ENCODE measurements around the gene WFDC8. TPM values are rescaled to one million over a fixed set of nuclear protein-coding genes. Genes with fewer than 3 reads are reported as not detected.
A peak's percentile ranks its signal among the peaks of the same experiment; 100 is the strongest.

WFDC8 gene
- total and polyA plus RNA-seq, 2 of the 13 experiments (the other 11 are each of a cell fraction or from before 2014, with no cell fraction given): not detected

DNA sequence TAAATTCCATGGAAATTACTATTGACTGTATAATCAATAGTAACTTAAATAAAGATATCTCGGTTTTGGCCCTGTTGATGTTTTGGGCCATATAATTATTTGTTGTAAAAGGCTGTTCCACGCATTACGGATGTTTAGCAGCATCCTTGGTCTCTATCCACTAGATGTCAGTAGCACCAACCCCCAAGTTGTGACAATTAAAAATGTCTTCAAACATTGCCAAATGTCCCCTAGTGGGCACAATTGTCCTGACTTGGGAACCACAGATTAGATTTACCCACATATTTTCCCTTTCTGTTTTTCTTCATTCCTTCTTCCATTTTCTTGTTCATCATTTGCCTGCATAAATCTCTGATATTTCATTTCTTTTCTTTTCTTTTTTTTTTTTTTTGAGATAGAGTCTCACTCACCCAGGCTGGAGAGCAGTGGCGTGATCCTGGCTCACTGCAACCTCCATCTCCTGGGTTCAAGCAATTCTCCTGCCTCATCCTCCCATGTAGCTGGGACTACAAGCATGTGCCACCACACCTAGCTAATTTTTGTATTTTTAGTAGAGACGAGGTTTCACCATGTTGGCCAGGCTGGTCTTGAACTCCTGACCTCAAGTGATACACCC is 13.6 kb upstream of the WFDC8 start (continued):
- TF ChIP-seq, protein P1, sequence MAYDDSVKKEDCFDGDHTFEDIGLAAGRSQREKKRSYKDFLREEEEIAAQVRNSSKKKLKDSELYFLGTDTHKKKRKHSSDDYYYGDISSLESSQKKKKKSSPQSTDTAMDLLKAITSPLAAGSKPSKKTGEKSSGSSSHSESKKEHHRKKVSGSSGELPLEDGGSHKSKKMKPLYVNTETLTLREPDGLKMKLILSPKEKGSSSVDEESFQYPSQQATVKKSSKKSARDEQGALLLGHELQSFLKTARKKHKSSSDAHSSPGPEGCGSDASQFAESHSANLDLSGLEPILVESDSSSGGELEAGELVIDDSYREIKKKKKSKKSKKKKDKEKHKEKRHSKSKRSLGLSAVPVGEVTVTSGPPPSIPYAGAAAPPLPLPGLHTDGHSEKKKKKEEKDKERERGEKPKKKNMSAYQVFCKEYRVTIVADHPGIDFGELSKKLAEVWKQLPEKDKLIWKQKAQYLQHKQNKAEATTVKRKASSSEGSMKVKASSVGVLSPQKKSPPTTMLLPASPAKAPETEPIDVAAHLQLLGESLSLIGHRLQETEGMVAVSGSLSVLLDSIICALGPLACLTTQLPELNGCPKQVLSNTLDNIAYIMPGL (CRISPR knock-in tag; IDR thresholded peaks at IDR 0.05; ENCODE audit: borderline replicate concordance in 1 of 2, low read depth in 1 of 2): peak; percentile 51 to 58; a peak in 1 of 4 replicates
- no peak for TF ChIP-seq ZNF543 (CRISPR knock-in tag; IDR thresholded peaks at IDR 0.05)
- TF ChIP-seq PLRG1 (conservative IDR thresholded peaks at IDR 0.05): no peak
- TF ChIP-seq, protein P2, sequence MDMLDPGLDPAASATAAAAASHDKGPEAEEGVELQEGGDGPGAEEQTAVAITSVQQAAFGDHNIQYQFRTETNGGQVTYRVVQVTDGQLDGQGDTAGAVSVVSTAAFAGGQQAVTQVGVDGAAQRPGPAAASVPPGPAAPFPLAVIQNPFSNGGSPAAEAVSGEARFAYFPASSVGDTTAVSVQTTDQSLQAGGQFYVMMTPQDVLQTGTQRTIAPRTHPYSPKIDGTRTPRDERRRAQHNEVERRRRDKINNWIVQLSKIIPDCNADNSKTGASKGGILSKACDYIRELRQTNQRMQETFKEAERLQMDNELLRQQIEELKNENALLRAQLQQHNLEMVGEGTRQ (IDR thresholded peaks at IDR 0.05; ENCODE audit: low read depth, low read length): no peak
- TF ChIP-seq, protein P2 (CRISPR knock-in tag; IDR thresholded peaks at IDR 0.05; ENCODE audit: borderline replicate concordance): no peak
- no peak for TF ChIP-seq FOXP1 (IDR thresholded peaks at IDR 0.05)
- no peak for TF ChIP-seq FOXP1 (CRISPR knock-in tag; IDR thresholded peaks at IDR 0.05)
- TF ChIP-seq ZNF768 (CRISPR knock-in tag; IDR thresholded peaks at IDR 0.05): no peak
- TF ChIP-seq, protein P3, sequence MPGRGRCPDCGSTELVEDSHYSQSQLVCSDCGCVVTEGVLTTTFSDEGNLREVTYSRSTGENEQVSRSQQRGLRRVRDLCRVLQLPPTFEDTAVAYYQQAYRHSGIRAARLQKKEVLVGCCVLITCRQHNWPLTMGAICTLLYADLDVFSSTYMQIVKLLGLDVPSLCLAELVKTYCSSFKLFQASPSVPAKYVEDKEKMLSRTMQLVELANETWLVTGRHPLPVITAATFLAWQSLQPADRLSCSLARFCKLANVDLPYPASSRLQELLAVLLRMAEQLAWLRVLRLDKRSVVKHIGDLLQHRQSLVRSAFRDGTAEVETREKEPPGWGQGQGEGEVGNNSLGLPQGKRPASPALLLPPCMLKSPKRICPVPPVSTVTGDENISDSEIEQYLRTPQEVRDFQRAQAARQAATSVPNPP (CRISPR knock-in tag; IDR thresholded peaks at IDR 0.05): no peak
- no peak for TF ChIP-seq GATA4 (IDR thresholded peaks at IDR 0.05; ENCODE audit: borderline replicate concordance, low read depth)
- no peak for TF ChIP-seq SMAD1 (CRISPR knock-in tag; IDR thresholded peaks at IDR 0.05; ENCODE audit: borderline replicate concordance, low read depth)
- no peak for TF ChIP-seq GPN1 (CRISPR knock-in tag; IDR thresholded peaks at IDR 0.05; ENCODE audit: borderline replicate concordance)
- no peak for TF ChIP-seq ERF (CRISPR knock-in tag; IDR thresholded peaks at IDR 0.05)
- TF ChIP-seq ZNF451 (CRISPR knock-in tag; IDR thresholded peaks at IDR 0.05): no peak
- 0 out of 2 replicates have a peak, but pooled peaks have one; percentile 52 for TF ChIP-seq ZNF619 (CRISPR knock-in tag; IDR thresholded peaks at IDR 0.05)
- TF ChIP-seq PHB2 (IDR thresholded peaks at IDR 0.05; ENCODE audit: partially characterized antibody): no peak
- TF ChIP-seq, protein P4, sequence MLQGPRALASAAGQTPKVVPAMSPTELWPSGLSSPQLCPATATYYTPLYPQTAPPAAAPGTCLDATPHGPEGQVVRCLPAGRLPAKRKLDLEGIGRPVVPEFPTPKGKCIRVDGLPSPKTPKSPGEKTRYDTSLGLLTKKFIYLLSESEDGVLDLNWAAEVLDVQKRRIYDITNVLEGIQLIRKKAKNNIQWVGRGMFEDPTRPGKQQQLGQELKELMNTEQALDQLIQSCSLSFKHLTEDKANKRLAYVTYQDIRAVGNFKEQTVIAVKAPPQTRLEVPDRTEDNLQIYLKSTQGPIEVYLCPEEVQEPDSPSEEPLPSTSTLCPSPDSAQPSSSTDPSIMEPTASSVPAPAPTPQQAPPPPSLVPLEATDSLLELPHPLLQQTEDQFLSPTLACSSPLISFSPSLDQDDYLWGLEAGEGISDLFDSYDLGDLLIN (CRISPR knock-in tag; IDR thresholded peaks at IDR 0.05; ENCODE audit: borderline replicate concordance): no peak
- no peak for TF ChIP-seq SATB2 (CRISPR knock-in tag; IDR thresholded peaks at IDR 0.05)
- no peak for TF ChIP-seq ZNF3 (CRISPR knock-in tag; IDR thresholded peaks at IDR 0.05)
- TF ChIP-seq KLF6 (CRISPR knock-in tag; IDR thresholded peaks at IDR 0.05): no peak
- no peak for TF ChIP-seq JUND (CRISPR knock-in tag; IDR thresholded peaks at IDR 0.05)
- TF ChIP-seq CHCHD3 (CRISPR knock-in tag; IDR thresholded peaks at IDR 0.05): no peak
- TF ChIP-seq, protein P5, sequence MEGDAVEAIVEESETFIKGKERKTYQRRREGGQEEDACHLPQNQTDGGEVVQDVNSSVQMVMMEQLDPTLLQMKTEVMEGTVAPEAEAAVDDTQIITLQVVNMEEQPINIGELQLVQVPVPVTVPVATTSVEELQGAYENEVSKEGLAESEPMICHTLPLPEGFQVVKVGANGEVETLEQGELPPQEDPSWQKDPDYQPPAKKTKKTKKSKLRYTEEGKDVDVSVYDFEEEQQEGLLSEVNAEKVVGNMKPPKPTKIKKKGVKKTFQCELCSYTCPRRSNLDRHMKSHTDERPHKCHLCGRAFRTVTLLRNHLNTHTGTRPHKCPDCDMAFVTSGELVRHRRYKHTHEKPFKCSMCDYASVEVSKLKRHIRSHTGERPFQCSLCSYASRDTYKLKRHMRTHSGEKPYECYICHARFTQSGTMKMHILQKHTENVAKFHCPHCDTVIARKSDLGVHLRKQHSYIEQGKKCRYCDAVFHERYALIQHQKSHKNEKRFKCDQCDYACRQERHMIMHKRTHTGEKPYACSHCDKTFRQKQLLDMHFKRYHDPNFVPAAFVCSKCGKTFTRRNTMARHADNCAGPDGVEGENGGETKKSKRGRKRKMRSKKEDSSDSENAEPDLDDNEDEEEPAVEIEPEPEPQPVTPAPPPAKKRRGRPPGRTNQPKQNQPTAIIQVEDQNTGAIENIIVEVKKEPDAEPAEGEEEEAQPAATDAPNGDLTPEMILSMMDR (CRISPR knock-in tag; IDR thresholded peaks at IDR 0.05): peak; percentile 78
